ENCODE results near the gene OSBPL10.

OSBPL10 gene

DNA sequence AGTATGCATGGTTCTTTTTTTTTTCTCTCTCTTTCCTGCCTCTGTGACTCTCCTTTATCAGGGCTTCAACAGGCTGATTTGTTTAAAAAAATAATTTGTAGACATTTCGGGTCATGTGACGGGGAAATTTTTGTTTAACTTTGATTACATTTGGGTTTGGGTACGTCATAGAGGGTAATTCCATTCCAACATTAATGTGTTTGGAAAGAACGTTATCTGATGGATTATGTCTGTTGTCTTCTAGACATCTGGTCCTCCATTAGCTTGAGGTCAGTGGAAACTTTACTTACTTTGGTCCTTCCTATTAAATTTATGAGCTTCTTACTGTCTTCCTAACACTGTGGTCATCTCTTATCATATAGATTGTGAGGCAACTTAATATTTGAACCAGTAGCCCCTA, 367.4 kb downstream of the OSBPL10 start:
- no peak overlapping the region for H3K27ac ChIP-seq (ENCODE audit: low read depth, low read length)
- no peaks in the 10 kb centered on the region for H3K9me3 ChIP-seq (ENCODE audit: low read length)
- no peaks in the 10 kb centered on the region for H3K36me3 ChIP-seq (ENCODE audit: insufficient read depth, low read length)
- H3K4me3 ChIP-seq (ENCODE audit: low read depth in 1 of 2, low read length in 2 of 2) = no peak overlapping the region
- no peaks in the 10 kb centered on the region for H3K27me3 ChIP-seq (ENCODE audit: control insufficient read depth in 1 of 2, insufficient read depth in 2 of 2, low read length in 2 of 2)
- H3K9ac ChIP-seq (ENCODE audit: low read length) = no peak overlapping the region
- no peaks in the 10 kb centered on the region for H3K4me1 ChIP-seq (ENCODE audit: insufficient read depth, low read length)

DNA sequence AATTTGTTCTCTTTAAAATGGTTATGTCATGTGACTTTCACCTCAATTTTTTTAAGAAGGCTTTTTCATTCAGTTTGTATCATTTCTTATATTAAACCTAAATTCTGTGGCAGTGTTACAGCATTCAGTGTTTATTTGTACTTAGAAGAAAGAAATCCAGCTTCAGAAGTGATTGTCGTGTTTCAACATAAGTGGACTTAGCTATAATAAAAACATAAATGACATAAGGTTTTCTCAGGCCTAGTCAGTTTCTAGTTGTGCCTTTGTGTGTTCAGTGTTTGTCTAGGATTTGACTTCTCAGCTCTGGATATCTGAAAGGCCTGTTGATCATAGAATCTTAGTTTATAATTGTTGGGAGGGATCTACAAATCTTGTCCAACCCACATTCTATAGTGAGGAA, 367.9 kb downstream of the OSBPL10 start:
- Histone ChIP-seq H3K36me3 (ENCODE audit: insufficient read depth, low read length) (no peaks in the 10 kb centered on the region), H3K27ac (ENCODE audit: low read depth, low read length) (no peak overlapping the region), H3K27me3 (ENCODE audit: control insufficient read depth in 1 of 2, insufficient read depth in 2 of 2, low read length in 2 of 2) (no peaks in the 10 kb centered on the region), H3K4me3 (ENCODE audit: low read depth in 1 of 2, low read length in 2 of 2) (no peak overlapping the region), H3K9ac (ENCODE audit: low read length) (no peak overlapping the region), H3K9me3 (ENCODE audit: low read length) (no peaks in the 10 kb centered on the region), H3K4me1 (ENCODE audit: insufficient read depth, low read length) (no peaks in the 10 kb centered on the region)
